NOMO-1 treated with dmso at 0.1 percent for 144 hours (cell line): Measurements from ENCODE around the gene CDON.

Source experiments
- DNase-seq: peaks from one replicate; lab custom pipeline; 2025; ENCODE audit not compliant: unreplicated experiment; lab: John Stamatoyannopoulos, UW

CDON gene

GRCh38 chr11:125945011-125945796 is 117.5 kb downstream of the CDON start:
- DNase-seq: no peak

GRCh38 chr11:125944350-125945010 is 118.2 kb downstream of the CDON start:
- DNase-seq: no peak

GRCh38 chr11:125943661-125944349 is 118.9 kb downstream of the CDON start:
- no peak for DNase-seq

GRCh38 chr11:125942771-125943428 is 119.8 kb downstream of the CDON start:
- DNase-seq: no peak

- no peak for DNase-seq
Measured at GRCh38 chr11:125941619-125942611, 120.8 kb downstream of the CDON start.

GRCh38 chr11:125941267-125941618 is 121.4 kb downstream of the CDON start:
- no peak for DNase-seq

- no peak for DNase-seq
Measured at GRCh38 chr11:125940145-125940544, 122.5 kb downstream of the CDON start.

- no peak for DNase-seq
Measured at GRCh38 chr11:125939081-125939521, 123.6 kb downstream of the CDON start.

GRCh38 chr11:125938418-125938817 is 124.2 kb downstream of the CDON start:
- no peak for DNase-seq

GRCh38 chr11:125935618-125936199 is 127.0 kb downstream of the CDON start:
- DNase-seq: no peak

GRCh38 chr11:125935056-125935455 is 127.6 kb downstream of the CDON start:
- no peak for DNase-seq

- DNase-seq: no peak
Measured at GRCh38 chr11:125934473-125934872, 128.2 kb downstream of the CDON start.

- DNase-seq: no peak
Measured at GRCh38 chr11:125933030-125933813, 129.4 kb downstream of the CDON start.

- no peak for DNase-seq
Measured at GRCh38 chr11:125932301-125932700, 130.4 kb downstream of the CDON start.

- DNase-seq: no peak
Measured at GRCh38 chr11:125931668-125932067, 131.0 kb downstream of the CDON start.

- no peak for DNase-seq
Measured at GRCh38 chr11:125931116-125931515, 131.6 kb downstream of the CDON start.

- no peak for DNase-seq
Measured at GRCh38 chr11:125930076-125930450, 132.6 kb downstream of the CDON start.

- no peak for DNase-seq
Measured at GRCh38 chr11:125929445-125930075, 133.1 kb downstream of the CDON start.

GRCh38 chr11:125926682-125927081 is 136.0 kb downstream of the CDON start:
- DNase-seq: no peak
